GOT3 (cell line): ENCODE results near the gene RNU1-4.
"Not testable (repeated sequence)": the region's sequence is repeated elsewhere in the genome, so short reads cannot be mapped to it uniquely, and the experiment has no call there.

ENCODE experiments used
- DNase-seq: peaks from one replicate; lab custom pipeline; 2025; ENCODE audit warnings: mixed read lengths; lab: John Stamatoyannopoulos, UW

The RNU1-4 gene

DNA sequence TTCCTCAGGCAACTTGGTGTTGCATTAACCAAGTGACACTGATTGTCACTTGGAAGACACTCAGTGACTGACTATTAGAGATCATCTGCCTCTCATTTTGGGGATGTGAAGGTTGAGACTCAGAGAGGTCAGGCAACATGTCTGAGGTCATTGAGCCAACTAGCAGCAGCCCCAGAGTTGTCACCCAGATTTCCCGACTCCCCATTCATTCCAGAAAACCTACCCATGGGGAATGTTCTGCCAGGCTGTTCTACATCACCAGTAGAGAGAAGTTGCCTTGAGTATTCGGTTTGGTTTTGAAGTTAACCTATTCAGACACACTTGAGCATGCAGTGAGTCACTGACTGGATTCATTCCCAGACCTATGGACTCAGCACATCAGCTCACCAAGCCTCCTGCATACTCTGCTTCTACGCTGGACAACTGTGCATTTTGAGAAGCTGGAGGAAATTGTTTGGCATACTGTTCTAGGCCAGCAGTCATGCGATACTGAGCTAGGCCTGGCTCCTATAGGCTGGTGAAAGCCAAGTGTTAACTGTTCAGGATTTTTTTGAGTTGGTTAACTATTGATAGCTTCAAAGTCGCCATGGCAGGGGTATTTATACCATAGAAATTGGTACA lies 29.9 kb downstream of the RNU1-4 start:
- DNase-seq = not testable (repeated sequence)

- not testable (repeated sequence) for DNase-seq
Measured at GRCh38 chr1:16770896-16771446, 30.7 kb downstream of the RNU1-4 start.

GRCh38 chr1:16772275-16773204 lies 32.2 kb downstream of the RNU1-4 start:
- DNase-seq = not testable (repeated sequence)

DNA sequence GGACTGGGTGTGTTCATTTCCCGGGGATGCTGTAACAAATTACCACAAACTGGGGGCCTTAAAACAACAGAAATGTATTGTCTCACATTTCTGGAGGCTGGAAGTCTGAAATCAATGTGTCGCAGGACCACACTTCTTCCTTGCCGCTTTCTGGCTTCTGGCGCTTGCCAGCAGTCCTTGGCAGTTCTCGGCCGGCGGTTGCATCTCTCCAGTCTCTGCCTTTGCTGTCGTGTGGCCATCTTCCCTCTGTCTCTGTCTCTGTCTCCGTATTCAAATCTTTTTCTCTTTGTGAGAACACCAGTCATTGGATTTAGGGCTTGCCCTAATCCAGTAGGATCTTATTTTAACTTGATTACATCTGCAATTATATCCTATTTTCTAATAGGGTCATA lies 32.9 kb downstream of the RNU1-4 start:
- DNase-seq = not testable (repeated sequence)

GRCh38 chr1:16773723-16774122 lies 33.4 kb downstream of the RNU1-4 start:
- not testable (repeated sequence) for DNase-seq

GRCh38 chr1:16774773-16775172 lies 34.5 kb downstream of the RNU1-4 start:
- not testable (repeated sequence) for DNase-seq

- DNase-seq = not testable (repeated sequence)
Measured at GRCh38 chr1:16775290-16775689, 35.0 kb downstream of the RNU1-4 start.

GRCh38 chr1:16776248-16776647 lies 35.9 kb downstream of the RNU1-4 start:
- DNase-seq = not testable (repeated sequence)

DNA sequence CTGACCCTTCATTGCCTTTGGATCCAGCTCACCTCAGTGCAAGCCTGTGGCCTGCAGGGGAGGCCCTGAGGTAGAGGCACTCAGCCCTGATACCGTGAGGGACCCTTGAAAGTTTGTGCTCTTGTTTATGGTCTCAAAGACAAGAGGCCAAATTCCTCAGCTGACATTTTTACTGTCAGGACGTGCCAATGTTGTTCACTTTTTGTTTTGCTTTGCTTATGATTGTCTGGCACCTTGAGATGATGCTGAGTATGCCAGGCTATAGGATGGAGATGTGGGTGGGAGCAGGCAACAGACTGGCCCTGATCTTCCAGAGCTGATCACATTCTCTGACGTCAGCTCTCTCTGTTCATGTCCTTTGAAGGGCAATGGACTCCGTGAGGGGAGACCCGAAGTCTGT lies 36.5 kb downstream of the RNU1-4 start:
- DNase-seq = not testable (repeated sequence)

- DNase-seq = not testable (repeated sequence)
Measured at GRCh38 chr1:16777821-16778220, 37.5 kb downstream of the RNU1-4 start.

- DNase-seq = not testable (repeated sequence)
Measured at GRCh38 chr1:16779525-16779924, 39.2 kb downstream of the RNU1-4 start.

- DNase-seq = not testable (repeated sequence)
Measured at GRCh38 chr1:16781033-16781432, 40.7 kb downstream of the RNU1-4 start.

GRCh38 chr1:16781625-16782024 lies 41.3 kb downstream of the RNU1-4 start:
- DNase-seq = not testable (repeated sequence)

DNA sequence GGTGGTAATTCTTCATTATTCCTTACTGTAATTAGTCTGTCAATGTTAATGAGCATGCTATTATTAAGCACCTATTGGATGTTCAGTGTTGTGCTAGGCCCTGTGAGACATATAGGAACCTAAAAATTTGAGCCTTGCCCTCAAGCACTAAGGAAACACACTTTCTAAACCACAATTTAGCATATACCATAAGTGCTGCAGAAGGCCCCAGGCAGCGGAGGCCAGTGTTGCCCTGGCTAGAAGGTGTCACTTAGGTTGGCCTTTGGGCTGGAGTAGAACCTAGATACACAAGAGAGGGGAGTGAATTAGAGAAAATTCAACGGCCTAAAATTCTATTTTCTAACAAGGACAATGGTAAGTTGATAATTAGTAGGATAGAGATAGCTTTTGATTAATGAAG lies 44.6 kb downstream of the RNU1-4 start:
- not testable (repeated sequence) for DNase-seq

GRCh38 chr1:16786362-16786761 lies 46.0 kb downstream of the RNU1-4 start:
- DNase-seq = not testable (repeated sequence)

GRCh38 chr1:16787175-16787574 lies 46.9 kb downstream of the RNU1-4 start:
- DNase-seq = not testable (repeated sequence)

DNA sequence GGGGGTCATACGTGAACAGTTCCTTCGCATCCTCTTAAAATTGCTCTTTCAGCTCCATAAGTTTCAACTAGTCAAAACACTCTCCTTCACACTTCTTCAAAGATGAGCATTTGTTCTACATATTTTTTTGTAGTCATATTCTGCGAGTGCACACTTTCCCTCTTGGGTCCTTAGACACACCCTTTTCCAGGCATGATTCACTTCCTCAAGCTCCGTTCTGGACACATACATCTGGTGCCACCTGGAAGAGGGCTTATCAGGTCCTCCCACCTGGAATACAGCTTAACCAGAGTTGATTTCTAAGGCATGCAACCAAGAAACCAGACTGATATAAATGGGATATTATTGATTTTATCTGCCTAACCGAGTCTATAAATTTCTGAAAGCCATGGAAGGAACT lies 47.4 kb downstream of the RNU1-4 start:
- not testable (repeated sequence) for DNase-seq
